ENCODE measurements around the gene THG1L. TPM values are rescaled to one million over a fixed set of nuclear protein-coding genes. Genes with fewer than 3 reads are reported as not detected.
A peak's percentile ranks its signal among the peaks of the same experiment; 100 is the strongest.

THG1L gene
- total and polyA plus RNA-seq, 2 of the 13 experiments (the other 11 are each of a cell fraction or from before 2014, with no cell fraction given): 16.6 to 17.2 TPM

DNA sequence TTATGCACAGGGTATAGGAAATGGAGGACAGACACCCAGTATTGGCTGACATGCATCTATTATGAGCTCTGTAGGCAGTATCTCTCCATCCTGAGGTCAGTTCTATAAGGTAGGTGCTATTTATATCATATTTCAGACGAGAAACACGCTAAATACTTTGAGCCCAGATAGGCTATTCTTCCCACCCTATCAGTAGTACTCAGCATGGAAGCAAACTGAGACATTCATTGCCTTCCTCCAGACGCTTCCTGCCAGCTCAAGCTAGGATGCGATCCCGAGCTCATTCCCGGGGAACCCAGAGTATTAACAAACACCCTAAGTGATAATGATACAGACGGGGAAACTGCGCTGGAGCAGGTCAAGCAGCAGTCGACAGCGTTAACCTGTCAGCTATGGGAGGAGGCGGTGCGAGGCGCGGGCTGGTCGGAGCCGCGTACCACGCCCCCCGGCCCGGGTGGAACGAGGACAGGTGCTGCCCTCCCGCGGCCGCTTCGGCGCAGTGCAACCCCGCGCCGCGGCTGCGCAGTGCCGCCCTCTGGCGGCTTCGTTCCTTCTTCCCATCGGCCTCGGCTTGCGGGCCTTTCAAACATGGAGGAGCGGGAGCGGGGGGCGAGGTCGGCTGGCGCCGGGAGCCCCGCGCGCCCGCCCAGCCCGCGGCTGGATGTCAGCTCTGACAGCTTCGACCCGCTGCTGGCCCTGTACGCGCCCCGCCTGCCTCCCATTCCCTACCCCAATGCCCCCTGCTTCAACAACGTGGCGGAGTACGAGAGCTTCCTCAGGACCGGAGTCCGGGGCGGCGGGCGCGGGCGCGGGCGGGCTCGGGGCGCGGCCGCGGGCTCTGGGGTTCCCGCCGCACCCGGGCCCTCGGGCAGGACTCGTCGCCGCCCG is 12.2 kb downstream of the THG1L start, which contains the start of gene LSM11 (continued):
- TF ChIP-seq MTERF4 (CRISPR knock-in tag; IDR thresholded peaks at IDR 0.05): 0 out of 2 replicates have a peak, but pooled peaks have one; percentile 32
- TF ChIP-seq GFI1 (CRISPR knock-in tag; IDR thresholded peaks at IDR 0.05; ENCODE audit: borderline replicate concordance): no peak
- TF ChIP-seq RELA (CRISPR knock-in tag; IDR thresholded peaks at IDR 0.05): peak; percentile 73; the same call in 1 of the 2 replicates
- TF ChIP-seq STAG1 (CRISPR knock-in tag; IDR thresholded peaks at IDR 0.05): peak; percentile 87
- peak; percentile 97 for TF ChIP-seq ZNF20 (CRISPR knock-in tag; IDR thresholded peaks at IDR 0.05)
- TF ChIP-seq MIER3 (CRISPR knock-in tag; IDR thresholded peaks at IDR 0.05; ENCODE audit: borderline replicate concordance): 0 out of 2 replicates have a peak, but pooled peaks have one; percentile 58
- TF ChIP-seq ZNF552 (CRISPR knock-in tag; IDR thresholded peaks at IDR 0.05; ENCODE audit: borderline replicate concordance): no peak
- TF ChIP-seq SP1 (IDR thresholded peaks at IDR 0.05): no peak
- peak; percentile 44; the same call in 1 of the 2 replicates for TF ChIP-seq SP1 (CRISPR knock-in tag; IDR thresholded peaks at IDR 0.05)
- 0 out of 2 replicates have a peak, but pooled peaks have one; percentile 20 for TF ChIP-seq ZHX1 (CRISPR knock-in tag; IDR thresholded peaks at IDR 0.05; ENCODE audit: low read depth)
- TF ChIP-seq GABPB1 (CRISPR knock-in tag; IDR thresholded peaks at IDR 0.05): peak; percentile 75; the same call in 1 of the 2 replicates
- TF ChIP-seq, protein P1, sequence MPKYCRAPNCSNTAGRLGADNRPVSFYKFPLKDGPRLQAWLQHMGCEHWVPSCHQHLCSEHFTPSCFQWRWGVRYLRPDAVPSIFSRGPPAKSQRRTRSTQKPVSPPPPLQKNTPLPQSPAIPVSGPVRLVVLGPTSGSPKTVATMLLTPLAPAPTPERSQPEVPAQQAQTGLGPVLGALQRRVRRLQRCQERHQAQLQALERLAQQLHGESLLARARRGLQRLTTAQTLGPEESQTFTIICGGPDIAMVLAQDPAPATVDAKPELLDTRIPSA (CRISPR knock-in tag; IDR thresholded peaks at IDR 0.05; ENCODE audit: borderline replicate concordance): no peak
- TF ChIP-seq SIN3A (IDR thresholded peaks at IDR 0.05; ENCODE audit: borderline replicate concordance, low read depth, low read length): 0 out of 2 replicates have a peak, but pooled peaks have one; percentile 22
- TF ChIP-seq CAMTA2 (CRISPR knock-in tag; IDR thresholded peaks at IDR 0.05; ENCODE audit: borderline replicate concordance): no peak
- TF ChIP-seq, protein P2, sequence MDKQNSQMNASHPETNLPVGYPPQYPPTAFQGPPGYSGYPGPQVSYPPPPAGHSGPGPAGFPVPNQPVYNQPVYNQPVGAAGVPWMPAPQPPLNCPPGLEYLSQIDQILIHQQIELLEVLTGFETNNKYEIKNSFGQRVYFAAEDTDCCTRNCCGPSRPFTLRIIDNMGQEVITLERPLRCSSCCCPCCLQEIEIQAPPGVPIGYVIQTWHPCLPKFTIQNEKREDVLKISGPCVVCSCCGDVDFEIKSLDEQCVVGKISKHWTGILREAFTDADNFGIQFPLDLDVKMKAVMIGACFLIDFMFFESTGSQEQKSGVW (CRISPR knock-in tag; IDR thresholded peaks at IDR 0.05; ENCODE audit: borderline replicate concordance): no peak
- TF ChIP-seq, protein P3, sequence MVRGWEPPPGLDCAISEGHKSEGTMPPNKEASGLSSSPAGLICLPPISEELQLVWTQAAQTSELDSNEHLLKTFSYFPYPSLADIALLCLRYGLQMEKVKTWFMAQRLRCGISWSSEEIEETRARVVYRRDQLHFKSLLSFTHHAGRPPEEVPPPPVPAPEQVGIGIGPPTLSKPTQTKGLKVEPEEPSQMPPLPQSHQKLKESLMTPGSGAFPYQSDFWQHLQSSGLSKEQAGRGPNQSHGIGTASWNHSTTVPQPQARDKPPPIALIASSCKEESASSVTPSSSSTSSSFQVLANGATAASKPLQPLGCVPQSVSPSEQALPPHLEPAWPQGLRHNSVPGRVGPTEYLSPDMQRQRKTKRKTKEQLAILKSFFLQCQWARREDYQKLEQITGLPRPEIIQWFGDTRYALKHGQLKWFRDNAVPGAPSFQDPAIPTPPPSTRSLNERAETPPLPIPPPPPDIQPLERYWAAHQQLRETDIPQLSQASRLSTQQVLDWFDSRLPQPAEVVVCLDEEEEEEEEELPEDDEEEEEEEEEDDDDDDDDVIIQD (CRISPR knock-in tag; IDR thresholded peaks at IDR 0.05; ENCODE audit: low read depth): no peak
- peak; percentile 78 for TF ChIP-seq ZNF687 (CRISPR knock-in tag; IDR thresholded peaks at IDR 0.05)

All from HepG2 (cell line).